Esophagus squamous epithelium (tissue), 4 donors: ENCODE data around the gene PCK1.

ENCODE experiments used
- POLR2A ChIP-seq, 4 donors: fragments of 450-650 bp; IDR thresholded peaks; one replicate each; pipeline ENCODE4 v1.6.1; 2017; ENCODE audit warnings: antibody characterized with exemption in 4 of 4, mild to moderate bottlenecking in 4 of 4, moderate library complexity in 3 of 4
- TF ChIP-seq, protein P1 (sequence below), 6 experiments: fragments of 450-650 bp in 4 of 6; fragments of 200-600 bp in 2 of 6; sonication (generic) in 2 of 6; IDR thresholded peaks; one replicate each; pipeline ENCODE4 v1.5.1; 2016 to 2019; ENCODE audit warnings: antibody characterized with exemption in 6 of 6, mild to moderate bottlenecking in 4 of 6, moderate library complexity in 4 of 6

DNA sequence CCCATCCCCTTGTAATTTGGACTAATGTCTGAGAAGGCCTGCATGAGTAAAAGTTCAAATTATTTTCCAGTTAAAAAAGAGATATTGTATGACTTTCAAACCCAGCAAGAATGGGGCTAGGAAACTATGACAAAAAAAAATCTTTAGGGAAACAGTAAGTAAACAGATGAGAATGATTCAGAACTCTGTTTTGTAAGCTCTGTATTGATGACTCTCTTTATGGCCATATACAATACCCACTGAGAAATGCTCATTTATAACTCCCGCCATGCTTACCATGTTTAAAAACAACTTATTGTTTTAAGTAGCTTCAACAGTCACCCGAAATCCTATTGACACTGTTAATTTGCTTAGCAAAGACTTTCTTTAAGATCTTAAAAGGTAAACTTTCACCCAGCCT, 17.2 kb upstream of the PCK1 start:
- TF ChIP-seq, protein P1, sequence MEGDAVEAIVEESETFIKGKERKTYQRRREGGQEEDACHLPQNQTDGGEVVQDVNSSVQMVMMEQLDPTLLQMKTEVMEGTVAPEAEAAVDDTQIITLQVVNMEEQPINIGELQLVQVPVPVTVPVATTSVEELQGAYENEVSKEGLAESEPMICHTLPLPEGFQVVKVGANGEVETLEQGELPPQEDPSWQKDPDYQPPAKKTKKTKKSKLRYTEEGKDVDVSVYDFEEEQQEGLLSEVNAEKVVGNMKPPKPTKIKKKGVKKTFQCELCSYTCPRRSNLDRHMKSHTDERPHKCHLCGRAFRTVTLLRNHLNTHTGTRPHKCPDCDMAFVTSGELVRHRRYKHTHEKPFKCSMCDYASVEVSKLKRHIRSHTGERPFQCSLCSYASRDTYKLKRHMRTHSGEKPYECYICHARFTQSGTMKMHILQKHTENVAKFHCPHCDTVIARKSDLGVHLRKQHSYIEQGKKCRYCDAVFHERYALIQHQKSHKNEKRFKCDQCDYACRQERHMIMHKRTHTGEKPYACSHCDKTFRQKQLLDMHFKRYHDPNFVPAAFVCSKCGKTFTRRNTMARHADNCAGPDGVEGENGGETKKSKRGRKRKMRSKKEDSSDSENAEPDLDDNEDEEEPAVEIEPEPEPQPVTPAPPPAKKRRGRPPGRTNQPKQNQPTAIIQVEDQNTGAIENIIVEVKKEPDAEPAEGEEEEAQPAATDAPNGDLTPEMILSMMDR (IDR thresholded peaks at IDR 0.05), result no peak
- no peak for TF ChIP-seq POLR2A (IDR thresholded peaks at IDR 0.05)
